SKM-1 (cell line): ENCODE results near the gene SPACA9.

Source experiments
- DNase-seq: peaks from one replicate; lab custom pipeline; 2025; ENCODE audit not compliant: unreplicated experiment; lab: John Stamatoyannopoulos, UW

Gene SPACA9

GRCh38 chr9:132939169-132939568, 60.5 kb downstream of the SPACA9 start:
- no peak for DNase-seq
